Endothelial cell of coronary artery (primary cell): Measurements from ENCODE around the gene ABHD4. TPM values are rescaled to one million over a fixed set of nuclear protein-coding genes. Genes with fewer than 3 reads are reported as not detected.

Source experiments
- total RNA-seq: library from RNA; depleted of rRNA; stranded (reverse); fragments of >200 nt; gene quantifications from 2 replicates; pipeline ENCODE4 v1.2.3, GENCODE V29; 2014

The ABHD4 gene, protein sequence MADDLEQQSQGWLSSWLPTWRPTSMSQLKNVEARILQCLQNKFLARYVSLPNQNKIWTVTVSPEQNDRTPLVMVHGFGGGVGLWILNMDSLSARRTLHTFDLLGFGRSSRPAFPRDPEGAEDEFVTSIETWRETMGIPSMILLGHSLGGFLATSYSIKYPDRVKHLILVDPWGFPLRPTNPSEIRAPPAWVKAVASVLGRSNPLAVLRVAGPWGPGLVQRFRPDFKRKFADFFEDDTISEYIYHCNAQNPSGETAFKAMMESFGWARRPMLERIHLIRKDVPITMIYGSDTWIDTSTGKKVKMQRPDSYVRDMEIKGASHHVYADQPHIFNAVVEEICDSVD
- total RNA-seq, result 4.9 and 8.8 TPM in 2 replicates

DNA sequence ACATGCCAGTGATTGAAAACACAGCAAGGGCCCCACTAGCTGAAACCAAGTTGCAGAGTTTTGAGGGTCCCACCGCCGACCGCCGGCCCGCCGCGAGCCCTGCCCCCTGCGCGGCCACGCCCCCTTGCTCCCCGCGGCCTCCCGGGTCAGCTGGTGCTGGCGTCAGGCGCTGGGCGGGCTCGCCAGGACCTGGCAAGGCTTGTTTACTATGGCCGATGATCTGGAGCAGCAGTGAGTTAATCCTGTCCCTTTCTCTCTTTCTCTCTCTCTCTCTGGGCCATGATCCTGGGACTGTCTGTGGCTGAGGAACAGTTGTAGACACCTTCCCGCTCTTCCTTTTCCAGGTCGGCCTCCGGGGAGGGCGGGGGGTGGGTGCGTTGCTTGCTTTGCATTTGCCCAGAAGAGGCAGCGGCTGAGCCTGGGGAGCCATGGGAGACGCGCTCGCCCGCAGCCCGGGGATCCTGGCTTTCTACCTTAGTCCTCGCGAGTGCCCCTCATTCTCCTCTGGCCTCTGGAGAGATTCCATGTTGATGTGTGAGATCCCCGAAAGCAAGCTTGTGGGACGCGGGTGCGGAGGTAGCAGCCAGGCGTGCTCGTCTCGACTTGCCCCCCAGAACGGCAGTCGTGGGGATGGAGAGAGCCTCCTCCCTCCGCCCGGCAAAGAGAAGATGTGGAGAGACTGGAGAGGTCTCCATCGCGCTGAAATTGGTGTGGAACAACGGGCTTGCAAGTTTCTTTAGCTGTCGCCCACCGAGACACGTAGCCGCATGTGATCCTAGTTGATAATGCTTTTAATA, at the start of gene ABHD4:
TSS of gene ABHD4 (plus strand) at position 202 of the 797 bp plus-strand sequence. CDS start at position 209, 7 bp downstream.

DNA sequence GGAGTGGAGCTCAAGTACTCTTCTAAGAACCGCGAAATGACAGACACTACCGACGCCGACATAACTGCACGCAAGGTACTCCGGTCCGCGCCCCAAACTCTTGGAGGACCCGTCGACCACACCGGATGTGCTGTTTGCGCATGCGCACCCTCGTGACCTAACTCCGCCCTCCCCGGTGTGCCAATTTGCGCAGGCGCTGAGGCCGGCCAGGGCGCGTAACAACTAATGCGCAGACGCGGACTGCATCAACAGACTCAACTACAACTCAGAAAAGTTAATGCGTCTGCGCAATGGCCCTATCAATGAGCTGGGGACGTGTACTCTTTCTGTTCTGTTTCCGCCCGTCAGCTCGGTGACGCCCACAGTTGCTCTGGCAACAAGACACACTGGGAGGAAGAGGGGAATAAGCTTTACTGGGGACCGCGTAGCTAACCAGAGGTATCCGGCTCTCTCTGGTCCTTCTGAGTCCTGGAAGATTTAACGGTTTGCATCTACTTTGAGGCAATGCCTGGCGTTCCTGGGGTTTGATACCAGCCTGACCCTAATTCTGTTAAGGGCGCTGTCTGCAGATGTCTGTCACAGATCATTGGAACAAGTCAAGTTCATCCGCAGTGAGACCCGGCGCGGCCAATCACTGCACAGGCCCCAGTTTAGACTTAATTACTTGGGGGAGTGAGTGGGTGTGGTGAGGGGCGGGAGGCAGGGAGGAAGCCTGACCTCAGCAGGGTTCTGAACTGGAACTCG, 8.8 kb upstream of the ABHD4 start, which contains the start of gene DAD1:
TSS of gene DAD1 (minus strand) at position 129 of the 744 bp plus-strand sequence. CDS start at position 62, 67 bp downstream.

DNA sequence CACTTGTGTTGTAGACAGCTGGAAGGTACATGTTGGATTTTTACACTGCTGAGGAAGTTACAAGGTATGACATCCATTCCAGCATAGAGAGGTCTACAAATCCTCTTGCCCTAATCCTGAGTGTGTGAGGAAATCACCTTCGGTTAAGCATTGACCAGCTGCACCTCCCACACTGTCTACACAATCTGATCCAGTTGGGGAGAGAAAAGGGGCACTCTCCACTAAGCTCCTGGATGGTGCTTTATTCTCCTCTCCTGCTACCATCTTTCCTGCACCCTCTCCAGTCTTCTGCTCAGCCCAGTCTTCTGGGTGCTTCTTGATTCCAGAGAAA, 46.2 kb downstream of the ABHD4 start, which contains the start of gene OR6J1:
TSS of gene OR6J1 (minus strand) at position 48 of the 331 bp plus-strand sequence. CDS start 9,541 bp downstream, outside the sequence.

Other genes with a start within 250 kb of the ABHD4 start
- gene DAD1, start 9.1 kb upstream of the ABHD4 start, total RNA-seq, result 245 and 324 TPM in 2 replicates
- gene OR6J1, start 46.1 kb downstream of the ABHD4 start, total RNA-seq, result not detected in 2 replicates
- gene OXA1L, start 168.4 kb downstream of the ABHD4 start, total RNA-seq, result 78.5 and 87.6 TPM in 2 replicates
- gene SLC7A7, start 217.1 kb downstream of the ABHD4 start, total RNA-seq, result 13.6 and 16.0 TPM in 2 replicates
- 53.7 and 81.0 TPM in 2 replicates for gene MRPL52, start 231.6 kb downstream of the ABHD4 start, total RNA-seq
- 236 and 368 TPM in 2 replicates for gene MMP14, start 238.3 kb downstream of the ABHD4 start, total RNA-seq